Measurements from ENCODE around the gene GLIPR1. TPM values are rescaled to one million over a fixed set of nuclear protein-coding genes. Genes with fewer than 3 reads are reported as not detected.

GLIPR1 gene
- total RNA-seq, 1 experiment from 2014 or later = 0.13 TPM

DNA sequence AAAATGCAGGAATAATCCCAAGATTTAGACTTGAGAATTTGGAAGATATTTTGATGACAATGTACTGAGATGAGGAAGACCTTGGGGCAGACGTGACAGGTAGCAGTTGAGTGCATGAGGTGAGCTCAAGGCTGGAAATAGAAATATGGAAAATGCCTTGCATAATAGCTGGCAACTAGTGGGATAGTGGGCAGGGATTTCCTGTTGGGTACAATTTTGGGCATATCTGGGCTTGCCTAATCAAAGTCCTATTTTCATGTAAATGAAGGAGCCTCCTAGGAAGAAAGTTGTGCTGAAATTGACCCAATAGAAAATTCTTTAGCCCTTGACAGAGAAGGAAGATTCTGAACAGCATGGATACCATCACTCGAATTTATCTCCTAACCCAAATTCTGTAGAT, 6.4 kb upstream of the GLIPR1 start:
- no peak for DNase-seq
- no peaks in the 10 kb centered on the region for H3K36me3 Mint-ChIP-seq (ENCODE audit: insufficient read depth in 1 of 3, low read depth in 3 of 3)
- no peak overlapping the region; a peak in 1 of 7 replicates for H3K27ac Mint-ChIP-seq
- Histone ChIP-seq H3K14ac (ENCODE audit: insufficient read depth, low read length) (no peak overlapping the region), H3K4ac (ENCODE audit: low read depth, low read length) (no peak overlapping the region), H3K9me3 (ENCODE audit: control insufficient read depth, low read depth, low read length) (no peaks in the 10 kb centered on the region), H2BK12ac (ENCODE audit: insufficient read length, low read depth, low read length) (no peak overlapping the region), H3T11ph (ENCODE audit: low read length) (no peak overlapping the region), H4K5ac (ENCODE audit: insufficient read length, low read depth, low read length) (no peak overlapping the region), H3K56ac (ENCODE audit: insufficient read length, low read depth, low read length) (no peak overlapping the region), H3K79me1 (ENCODE audit: insufficient read depth, low read depth, low read length, poor library complexity, severe bottlenecking) (no peaks in the 10 kb centered on the region), H4K91ac (ENCODE audit: insufficient read length, low read depth, low read length) (no peak overlapping the region), H2BK15ac (ENCODE audit: low read depth, low read length) (no peak overlapping the region), H4K8ac (replicated peaks; ENCODE audit: insufficient read length, low read depth, low read length) (no peak overlapping the region), H3K9ac (ENCODE audit: extremely low read depth, insufficient read length, low read length) (no peak overlapping the region), H4K20me1 (ENCODE audit: control insufficient read depth, insufficient read depth, insufficient read length) (no peaks in the 10 kb centered on the region), H3K23me2 (ENCODE audit: insufficient read length, low read depth, low read length, poor library complexity, severe bottlenecking) (no peaks in the 10 kb centered on the region), H3K4me1 (ENCODE audit: insufficient read depth, low read length) (peaks cover 3% of the 10 kb centered on the region; the same call in 1 of the 2 replicates), H2AFZ (ENCODE audit: low read length) (no peak overlapping the region), H3K23ac (ENCODE audit: insufficient read length, low read depth, low read length) (no peak overlapping the region), H3K18ac (ENCODE audit: insufficient read length, low read depth, low read length) (no peak overlapping the region), H3K27ac (ENCODE audit: insufficient read length, low read depth, low read length) (no peak overlapping the region), H2AK5ac (ENCODE audit: insufficient read length, low read length) (no peak overlapping the region), H3K4me2 (ENCODE audit: insufficient read depth, insufficient read length, low read length) (no peak overlapping the region), H2BK120ac (ENCODE audit: low read depth, low read length, poor library complexity, severe bottlenecking) (no peak overlapping the region), H3K79me2 (ENCODE audit: insufficient read depth, low read length) (no peaks in the 10 kb centered on the region), H2BK5ac (ENCODE audit: insufficient read length, low read length) (no peak overlapping the region), H2BK20ac (ENCODE audit: low read depth, low read length, poor library complexity, severe bottlenecking) (no peak overlapping the region), H3K27me3 (ENCODE audit: insufficient read depth, low read length) (no peaks in the 10 kb centered on the region)
- TF ChIP-seq, protein P1, sequence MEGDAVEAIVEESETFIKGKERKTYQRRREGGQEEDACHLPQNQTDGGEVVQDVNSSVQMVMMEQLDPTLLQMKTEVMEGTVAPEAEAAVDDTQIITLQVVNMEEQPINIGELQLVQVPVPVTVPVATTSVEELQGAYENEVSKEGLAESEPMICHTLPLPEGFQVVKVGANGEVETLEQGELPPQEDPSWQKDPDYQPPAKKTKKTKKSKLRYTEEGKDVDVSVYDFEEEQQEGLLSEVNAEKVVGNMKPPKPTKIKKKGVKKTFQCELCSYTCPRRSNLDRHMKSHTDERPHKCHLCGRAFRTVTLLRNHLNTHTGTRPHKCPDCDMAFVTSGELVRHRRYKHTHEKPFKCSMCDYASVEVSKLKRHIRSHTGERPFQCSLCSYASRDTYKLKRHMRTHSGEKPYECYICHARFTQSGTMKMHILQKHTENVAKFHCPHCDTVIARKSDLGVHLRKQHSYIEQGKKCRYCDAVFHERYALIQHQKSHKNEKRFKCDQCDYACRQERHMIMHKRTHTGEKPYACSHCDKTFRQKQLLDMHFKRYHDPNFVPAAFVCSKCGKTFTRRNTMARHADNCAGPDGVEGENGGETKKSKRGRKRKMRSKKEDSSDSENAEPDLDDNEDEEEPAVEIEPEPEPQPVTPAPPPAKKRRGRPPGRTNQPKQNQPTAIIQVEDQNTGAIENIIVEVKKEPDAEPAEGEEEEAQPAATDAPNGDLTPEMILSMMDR (conservative IDR thresholded peaks at IDR 0.05) = no peak
- H3K4me1 Mint-ChIP-seq = peaks cover 15% of the 10 kb centered on the region in 2 experiments
- no peak overlapping the region for H3K4me3 Mint-ChIP-seq
- WGBS (ENCODE audit: extremely low coverage, insufficient read length, low lambda C conversion rate) = no CpG with 5 or more reads among the region's 2 CpGs
- no peaks in the 10 kb centered on the region for H3K27me3 Mint-ChIP-seq (ENCODE audit: low read depth)
- no peaks in the 10 kb centered on the region for H3K9me3 Mint-ChIP-seq
